GM12878 (cell line): ENCODE measurements around the gene GLB1L.

Source experiments
- CTCF ChIP-seq, 3 experiments: IDR thresholded peaks in 2 of 3; conservative IDR thresholded peaks in 1 of 3; 2 replicates each; pipeline ENCODE4 v1.5.1; 2011; ENCODE audit warnings: low read depth in 3 of 3, low read length in 3 of 3, mild to moderate bottlenecking in 3 of 3, control low read depth in 2 of 3, moderate library complexity in 2 of 3, inconsistent platforms in 1 of 3, mixed read lengths in 1 of 3; ENCODE audit not compliant: control insufficient read depth in 2 of 3, insufficient read depth in 1 of 3; ENCODE audit errors: extremely low read depth in 1 of 3
- RAD21 ChIP-seq: IDR thresholded peaks from 2 replicates; pipeline ENCODE4 v1.6.1; 2011; ENCODE audit warnings: mild to moderate bottlenecking, low read depth, low read length, moderate library complexity; ENCODE audit not compliant: insufficient read depth

- TF ChIP-seq CTCF (IDR thresholded peaks at IDR 0.05 in 2 of 3, conservative IDR thresholded peaks at IDR 0.05 in 1 of 3; ENCODE audit: control insufficient read depth in 2 of 3, extremely low read depth in 1 of 3, insufficient read depth in 1 of 3, low read depth in 3 of 3, low read length in 3 of 3) (no peak), RAD21 (no peak)
These were observed 29.2 kb downstream of the GLB1L start for GRCh38 chr2:219215871-219216534.
